HepG2 (cell line): ENCODE measurements around the gene MARF1. TPM values are rescaled to one million over a fixed set of nuclear protein-coding genes. Genes with fewer than 3 reads are reported as not detected.

Experiments used
- ATAC-seq: fragments of 200-7000 bp; cut with Tn5 transposase; 3 replicates; pipeline ENCODE4 v1.9.1; 2020; ENCODE audit warnings: mild to moderate bottlenecking, moderate library complexity
- BruUV-seq: library from RNA; stranded (reverse); fragments of 400-500 nt; replicated peaks from 2 replicates; lab custom pipeline; 2021; lab: Mats Ljungman, UMichigan
- CTCF ChIA-PET: fragments of 300-600 bp; formaldehyde crosslinking; extraction: SDS; loops from one replicate; lab custom pipeline; 2021; ENCODE audit warnings: low total read pairs, inconsistent platforms, low intra/inter-chr PET ratio; lab: Yijun Ruan, JAX
- POLR2A ChIA-PET: fragments of 350-600 bp; sonication (Branson Sonifier 250); formaldehyde crosslinking; loops from one replicate; lab custom pipeline; 2020; ENCODE audit warnings: antibody characterized with exemption, inconsistent platforms; lab: Yijun Ruan, JAX
- DNase-seq: peaks from one replicate; pipeline ENCODE4 v3.0.0-alpha.2; 2015; ENCODE audit warnings: low spot score
- FAIRE-seq: peaks from 3 replicates; lab custom pipeline; 2011; peaks lifted over from hg19 to GRCh38; lab: Jason Lieb, UNC
- H2AFZ ChIP-seq: one replicate; pipeline ENCODE4 v1.6.1; 2011; ENCODE audit warnings: low read length, inconsistent platforms
- H3K27ac ChIP-seq: fragments of 300-600 bp; 3 replicates; pipeline ENCODE4 v1.8.0; 2011; ENCODE audit warnings: mixed run types, mild to moderate bottlenecking, mixed read lengths, low read length, inconsistent platforms; ENCODE audit not compliant: insufficient read depth; ENCODE audit errors: extremely low read length
- H3K27me3 ChIP-seq, 2 experiments: fragments of 200-600 bp in 1 of 2; 2 replicates in 1 of 2; 3 replicates in 1 of 2; pipeline versions ENCODE4 v1.6.0 to v1.8.0; 2011; ENCODE audit warnings: low read length in 2 of 2, mild to moderate bottlenecking in 2 of 2, moderate library complexity in 2 of 2, inconsistent platforms in 1 of 2; ENCODE audit not compliant: insufficient read depth in 2 of 2, control insufficient read depth in 1 of 2
- H3K36me3 ChIP-seq, 2 experiments: fragments of 200-600 bp in 1 of 2; replicated peaks in 1 of 2; 2 replicates in 1 of 2; 3 replicates in 1 of 2; pipeline versions ENCODE4 v1.5.1 to v1.8.0; 2011; ENCODE audit warnings: low read length in 2 of 2, inconsistent platforms in 1 of 2; ENCODE audit not compliant: insufficient read depth in 2 of 2, control insufficient read depth in 1 of 2
- H3K4me1 ChIP-seq: 2 replicates; pipeline ENCODE4 v1.5.1; 2012; ENCODE audit warnings: low read length, inconsistent platforms; ENCODE audit not compliant: insufficient read depth
- H3K4me2 ChIP-seq: 2 replicates; pipeline ENCODE4 v1.6.0; 2011; ENCODE audit warnings: low read depth, low read length, inconsistent platforms
- H3K4me3 ChIP-seq, 3 experiments: fragments of 200-600 bp in 1 of 3; sonication (generic), shearing (Covaris generic) in 1 of 3; replicated peaks in 1 of 3; 2 replicates each; pipeline ENCODE4 v1.5.1; 2011 to 2016; ENCODE audit warnings: low read length in 3 of 3, inconsistent platforms in 2 of 3, low read depth in 2 of 3, mild to moderate bottlenecking in 2 of 3, control low read depth in 1 of 3, mixed read lengths in 1 of 3; ENCODE audit not compliant: insufficient read depth in 1 of 3
- H3K79me2 ChIP-seq: one replicate; pipeline ENCODE4 v1.6.1; 2011; ENCODE audit warnings: low read length, inconsistent platforms; ENCODE audit not compliant: insufficient read depth
- H3K9ac ChIP-seq: 2 replicates; pipeline ENCODE4 v1.6.0; 2011; ENCODE audit warnings: mild to moderate bottlenecking, low read depth, low read length, inconsistent platforms; ENCODE audit not compliant: insufficient read depth
- H3K9me3 ChIP-seq: 2 replicates; pipeline ENCODE4 v1.5.1; 2012; ENCODE audit warnings: mild to moderate bottlenecking, low read length
- H4K20me1 ChIP-seq: 2 replicates; pipeline ENCODE4 v1.6.0; 2011; ENCODE audit warnings: inconsistent platforms, mild to moderate bottlenecking, low read length, moderate library complexity; ENCODE audit not compliant: insufficient read depth
- ARNT ChIP-seq: fragments of 450-650 bp; IDR thresholded peaks from 2 replicates; pipeline ENCODE4 v1.6.1; 2017
- EP300 ChIP-seq, 3 experiments: sonication (generic) in 1 of 3; formaldehyde crosslinking in 1 of 3; IDR thresholded peaks; 2 replicates each; pipeline versions ENCODE4 v1.5.1 to v1.6.1; 2011 to 2020; ENCODE audit warnings: low read depth in 2 of 3, low read length in 2 of 3, borderline replicate concordance in 1 of 3, improper control_type of control experiment in 1 of 3, mild to moderate bottlenecking in 1 of 3, missing genetic modification reagents in 1 of 3, moderate library complexity in 1 of 3
- FOSL1 ChIP-seq: sonication (generic); formaldehyde crosslinking; IDR thresholded peaks from 2 replicates; pipeline ENCODE4 v1.9.0; 2021; ENCODE audit warnings: missing genetic modification reagents, borderline replicate concordance
- FOXA1 ChIP-seq, 2 experiments: fragments of 450-650 bp in 1 of 2; sonication (generic) in 1 of 2; formaldehyde crosslinking in 1 of 2; IDR thresholded peaks; 2 replicates each; pipeline versions ENCODE4 v1.4.0 to v1.6.1; 2016 to 2020; ENCODE audit warnings: missing genetic modification reagents in 1 of 2
- MTA1 ChIP-seq: sonication (generic); formaldehyde crosslinking; IDR thresholded peaks from 2 replicates; pipeline ENCODE4 v1.4.0; 2020; ENCODE audit warnings: missing genetic modification reagents, mild to moderate bottlenecking, borderline replicate concordance
- PBX2 ChIP-seq: IDR thresholded peaks from 2 replicates; pipeline ENCODE4 v1.6.1; 2016; ENCODE audit warnings: control low read depth
- ZNF280B ChIP-seq: sonication (generic); formaldehyde crosslinking; IDR thresholded peaks from 2 replicates; pipeline ENCODE4 v1.5.0; 2020; ENCODE audit warnings: missing genetic modification reagents, mild to moderate bottlenecking, borderline replicate concordance
- ZNF687 ChIP-seq: sonication (generic); formaldehyde crosslinking; IDR thresholded peaks from 2 replicates; pipeline ENCODE4 v1.5.1; 2020; ENCODE audit warnings: mild to moderate bottlenecking, missing genetic modification reagents, moderate library complexity
- ZSCAN29 ChIP-seq: sonication (generic); formaldehyde crosslinking; conservative IDR thresholded peaks from 2 replicates; pipeline ENCODE4 v1.4.0; 2020; ENCODE audit warnings: mild to moderate bottlenecking, missing genetic modification reagents
- WGBS: methylation state at CpG from one replicate; pipeline ENCODE4 v1.1.6; 2017; ENCODE audit warnings: low lambda C conversion rate; 5-methylcytosine and 5-hydroxymethylcytosine counted together
- in situ Hi-C: cut with HindIII; loops from 2 replicates; pipeline ENCODE4 v1.10.0; 2017; ENCODE audit warnings: low pct_unique_long_range_greater_than_20kb; ENCODE audit not compliant: extremely low pct_ligation_motif_present
- intact Hi-C: fragments of 100-400 bp; cut with micrococcal nuclease; formaldehyde crosslinking; loops from one replicate; pipeline ENCODE4 v1.10.0; 2022; ENCODE audit not compliant: unreplicated experiment
- polyA plus RNA-seq, 8 experiments: library from polyadenylated mRNA; depleted of rRNA in 3 of 8; stranded (reverse) in 7 of 8; unstranded in 1 of 8; fragments of >200 nt; fragmentation: Illumina TruSeq in 4 of 8; extraction: Trizol in 4 of 8; gene quantifications; 2 replicates each; pipeline versions ENCODE4 v1.2.1 to v1.2.3, GENCODE V29; 2011 to 2016; ENCODE audit warnings: low read depth in 4 of 8, missing spikeins in 1 of 8, mixed read lengths in 1 of 8; ENCODE audit not compliant: insufficient read depth in 1 of 8
- total RNA-seq, 5 experiments: library from RNA; depleted of rRNA; stranded (reverse); fragments of >200 nt; fragmentation: Illumina TruSeq; extraction: Trizol; gene quantifications; 2 replicates each; pipeline ENCODE4 v1.2.3, GENCODE V29; 2016; ENCODE audit warnings: low read depth in 1 of 5

The MARF1 gene
- total and polyA plus RNA-seq, 2 of the 13 experiments (the other 11 are each of a cell fraction or from before 2014, with no cell fraction given): 8.7 to 20.7 TPM

- no TSS peak for BruUV-seq
These were observed 40.5 kb downstream of the MARF1 start for GRCh38 chr16:15602285-15603044.

GRCh38 chr16:15601212-15601879 lies 41.6 kb downstream of the MARF1 start:
- no TSS peak for BruUV-seq
- DNase-seq (no peak), FAIRE-seq (no peak), ATAC-seq (no peak)
- no peaks in the 10 kb centered on the region for H4K20me1 ChIP-seq
- ChIA-PET POLR2A (interaction anchor here (1.4 to 2.0 kb wide), 3 partner anchors 9 to 41 kb away, joined by 5 read pairs; partner anchors contain the start of gene MARF1), CTCF (no interaction called here)
- no peaks in the 10 kb centered on the region for H3K27me3 ChIP-seq
- no peaks in the 10 kb centered on the region for H3K79me2 ChIP-seq
- H3K27ac ChIP-seq: no peak overlapping the region
- WGBS: 95% methylated on average over 9 of the region's 9 CpGs
- H3K4me1 ChIP-seq: peaks cover under 1% of the 10 kb centered on the region; the same call in 1 of the 2 replicates
- intact Hi-C loops (no loop called here), in situ Hi-C loops (no loop called here)
- no peak overlapping the region for H3K4me3 ChIP-seq
- H2AFZ ChIP-seq: no peak overlapping the region
- H3K4me2 ChIP-seq: no peak overlapping the region
- H3K9ac ChIP-seq: no peak overlapping the region
- no peaks in the 10 kb centered on the region for H3K9me3 ChIP-seq
- peaks cover 50 to 87% of the 10 kb centered on the region in 2 experiments for H3K36me3 ChIP-seq
- TF ChIP-seq FOSL1 (CRISPR knock-in tag) (no peak), ZNF687 (CRISPR knock-in tag) (0 out of 2 replicates have a peak, but pooled peaks have one; percentile 14), EP300 (IDR thresholded peaks at IDR 0.05; ENCODE audit: low read depth in 2 of 2, low read length in 2 of 2) (no peak), EP300 (CRISPR knock-in tag; IDR thresholded peaks at IDR 0.05; ENCODE audit: borderline replicate concordance) (0 out of 2 replicates have a peak, but pooled peaks have one; percentile 24), PBX2 (CRISPR knock-in tag) (no peak), ZNF280B (0 out of 2 replicates have a peak, but pooled peaks have one; percentile 42)

More at GRCh38 chr16:15602285-15603044, 40.5 kb downstream of the MARF1 start:
- no peaks in the 10 kb centered on the region for H3K79me2 ChIP-seq
- no peak overlapping the region for H2AFZ ChIP-seq
- ChIA-PET POLR2A (no interaction called here), CTCF (no interaction called here)
- no peak overlapping the region for H3K27ac ChIP-seq
- no peak overlapping the region for H3K4me2 ChIP-seq
- H3K9me3 ChIP-seq: no peaks in the 10 kb centered on the region
- 96% methylated on average over 23 of the region's 23 CpGs for WGBS
- intact Hi-C loops (no loop called here), in situ Hi-C loops (no loop called here)
- H3K36me3 ChIP-seq: peaks cover 52 to 81% of the 10 kb centered on the region in 2 experiments
- H3K4me1 ChIP-seq: peaks cover 12% of the 10 kb centered on the region
- no peaks in the 10 kb centered on the region for H3K27me3 ChIP-seq
- H3K4me3 ChIP-seq: no peak overlapping the region
- H4K20me1 ChIP-seq: no peaks in the 10 kb centered on the region
- FAIRE-seq (peak; percentile 56), DNase-seq (no peak), ATAC-seq (no peak)
- TF ChIP-seq MTA1 (CRISPR knock-in tag) (no peak), ZSCAN29 (CRISPR knock-in tag) (no peak), ARNT (peak; percentile 10; the same call in 1 of the 2 replicates), FOXA1 (IDR thresholded peaks at IDR 0.05) (0 out of 2 replicates have a peak, but pooled peaks have one; percentile 4), FOXA1 (CRISPR knock-in tag; IDR thresholded peaks at IDR 0.05) (no peak)
- no peak overlapping the region for H3K9ac ChIP-seq
